Liver (tissue), 9 donors: ENCODE results near the gene CCDC106. TPM values are rescaled to one million over a fixed set of nuclear protein-coding genes. Genes with fewer than 3 reads are reported as not detected.

ENCODE experiments used
- DNase-seq: peaks from one replicate; pipeline ENCODE4 v3.0.0-alpha.2; 2017; ENCODE audit warnings: low spot score
- H3K27ac ChIP-seq, 2 donors: one replicate each; pipeline ENCODE4 v1.7.0; 2013; ENCODE audit warnings: inconsistent platforms in 2 of 2, low read length in 2 of 2, control low read depth in 1 of 2, low read depth in 1 of 2, mild to moderate bottlenecking in 1 of 2
- H3K27me3 ChIP-seq, 4 donors: one replicate each; pipeline versions ENCODE4 v1.6.1 to v1.7.0; 2013; ENCODE audit warnings: low read length in 3 of 4, inconsistent platforms in 1 of 4, mild to moderate bottlenecking in 1 of 4, moderate library complexity in 1 of 4; ENCODE audit not compliant: control insufficient read depth in 4 of 4, insufficient read depth in 4 of 4
- H3K36me3 ChIP-seq, 4 donors: one replicate each; pipeline versions ENCODE4 v1.6.1 to v1.7.0; 2013; ENCODE audit warnings: low read length in 3 of 4, mild to moderate bottlenecking in 3 of 4, low read depth in 1 of 4, moderate library complexity in 1 of 4; ENCODE audit not compliant: control insufficient read depth in 4 of 4, insufficient read depth in 3 of 4
- H3K4me1 ChIP-seq, 4 donors: one replicate each; pipeline versions ENCODE4 v1.6.1 to v1.7.0; 2013; ENCODE audit warnings: low read length in 3 of 4, mild to moderate bottlenecking in 3 of 4, moderate library complexity in 1 of 4; ENCODE audit not compliant: control insufficient read depth in 4 of 4, insufficient read depth in 4 of 4
- H3K4me3 ChIP-seq, 3 donors: one replicate each; pipeline versions ENCODE4 v1.6.1 to v1.7.0; 2013; ENCODE audit warnings: low read length in 3 of 3, control low read depth in 1 of 3, low read depth in 1 of 3, mild to moderate bottlenecking in 1 of 3
- H3K9ac ChIP-seq, 2 donors: one replicate each; pipeline ENCODE4 v1.7.0; 2013; ENCODE audit warnings: low read length in 2 of 2, mild to moderate bottlenecking in 2 of 2, moderate library complexity in 2 of 2, control low read depth in 1 of 2, low read depth in 1 of 2
- H3K9me3 ChIP-seq, 4 donors: one replicate each; pipeline versions ENCODE4 v1.6.1 to v1.7.0; 2013; ENCODE audit warnings: low read length in 3 of 4; ENCODE audit not compliant: control insufficient read depth in 4 of 4
- EGR1 ChIP-seq, 2 donors: IDR thresholded peaks; 2 replicates each; pipeline ENCODE4 v1.6.1; 2016 to 2018; ENCODE audit warnings: antibody characterized with exemption in 2 of 2, low read depth in 2 of 2
- GABPA ChIP-seq, 2 donors: IDR thresholded peaks in 1 of 2; conservative IDR thresholded peaks in 1 of 2; 2 replicates each; pipeline ENCODE4 v1.6.1; 2016; ENCODE audit warnings: antibody characterized with exemption in 2 of 2, mild to moderate bottlenecking in 1 of 2, moderate library complexity in 1 of 2
- HNF4A ChIP-seq, 2 donors: conservative IDR thresholded peaks; 2 replicates each; pipeline ENCODE4 v1.6.1; 2016; ENCODE audit warnings: antibody characterized with exemption in 2 of 2, mild to moderate bottlenecking in 2 of 2
- HNF4G ChIP-seq: IDR thresholded peaks from 2 replicates; pipeline ENCODE4 v1.6.1; 2016; ENCODE audit warnings: antibody characterized with exemption
- JUND ChIP-seq, 2 donors: IDR thresholded peaks; 2 replicates each; pipeline ENCODE4 v1.6.1; 2016; ENCODE audit warnings: antibody characterized with exemption in 2 of 2
- NR2F2 ChIP-seq: IDR thresholded peaks from 2 replicates; pipeline ENCODE4 v1.6.1; 2016; ENCODE audit warnings: antibody characterized with exemption
- RAD21 ChIP-seq, 2 donors: IDR thresholded peaks; 2 replicates each; pipeline ENCODE4 v1.6.1; 2016; ENCODE audit warnings: antibody characterized with exemption in 2 of 2, mild to moderate bottlenecking in 2 of 2
- RXRA ChIP-seq, 2 donors: IDR thresholded peaks; 2 replicates each; pipeline ENCODE4 v1.6.1; 2017 to 2018; ENCODE audit warnings: antibody characterized with exemption in 2 of 2, mild to moderate bottlenecking in 1 of 2
- SP1 ChIP-seq: IDR thresholded peaks from 2 replicates; pipeline ENCODE4 v1.6.1; 2018; ENCODE audit warnings: antibody characterized with exemption, mild to moderate bottlenecking
- TAF1 ChIP-seq: conservative IDR thresholded peaks from 2 replicates; pipeline ENCODE4 v1.6.1; 2016; ENCODE audit warnings: antibody characterized with exemption, mild to moderate bottlenecking
- WGBS: extraction: QIAGEN DNeasy Blood & Tissue Kit; methylation state at CpG from one replicate; pipeline ENCODE4 v1.1.7; 2013; 5-methylcytosine and 5-hydroxymethylcytosine counted together
- polyA plus RNA-seq, 2 donors: library from polyadenylated mRNA; stranded (reverse) in 1 of 2; unstranded in 1 of 2; fragments of 200-250 nt in 1 of 2; fragments of >200 nt in 1 of 2; fragmentation: Nextera tagmentation in 1 of 2; extraction: Ambion mirVana in 1 of 2; gene quantifications; one replicate each; pipeline versions ENCODE4 v1.2.1 to v1.2.3, GENCODE V29; 2013 to 2015
- total RNA-seq, 2 donors: library from RNA; depleted of rRNA; stranded (reverse); fragments of >200 nt; gene quantifications; one replicate each; pipeline ENCODE4 v1.2.3, GENCODE V29; 2014
- TF ChIP-seq, protein P1 (sequence below): IDR thresholded peaks from 2 replicates; pipeline ENCODE4 v1.6.1; 2016; ENCODE audit warnings: antibody characterized with exemption
- TF ChIP-seq, protein P2 (sequence below): IDR thresholded peaks from 2 replicates; pipeline ENCODE4 v1.6.1; 2016; ENCODE audit warnings: antibody characterized with exemption, mild to moderate bottlenecking
- TF ChIP-seq, protein P3 (sequence below): IDR thresholded peaks from 2 replicates; pipeline ENCODE4 v1.6.1; 2016; ENCODE audit warnings: antibody characterized with exemption
- donor health status: healthy.
- donor health status: healthy.
- donor health status: healthy.
- donor health status: healthy.
- donor health status: healthy.

CCDC106 gene
- total and polyA plus RNA-seq, 4 donors, result 3.6 to 13.5 (median 5.9) TPM

DNA sequence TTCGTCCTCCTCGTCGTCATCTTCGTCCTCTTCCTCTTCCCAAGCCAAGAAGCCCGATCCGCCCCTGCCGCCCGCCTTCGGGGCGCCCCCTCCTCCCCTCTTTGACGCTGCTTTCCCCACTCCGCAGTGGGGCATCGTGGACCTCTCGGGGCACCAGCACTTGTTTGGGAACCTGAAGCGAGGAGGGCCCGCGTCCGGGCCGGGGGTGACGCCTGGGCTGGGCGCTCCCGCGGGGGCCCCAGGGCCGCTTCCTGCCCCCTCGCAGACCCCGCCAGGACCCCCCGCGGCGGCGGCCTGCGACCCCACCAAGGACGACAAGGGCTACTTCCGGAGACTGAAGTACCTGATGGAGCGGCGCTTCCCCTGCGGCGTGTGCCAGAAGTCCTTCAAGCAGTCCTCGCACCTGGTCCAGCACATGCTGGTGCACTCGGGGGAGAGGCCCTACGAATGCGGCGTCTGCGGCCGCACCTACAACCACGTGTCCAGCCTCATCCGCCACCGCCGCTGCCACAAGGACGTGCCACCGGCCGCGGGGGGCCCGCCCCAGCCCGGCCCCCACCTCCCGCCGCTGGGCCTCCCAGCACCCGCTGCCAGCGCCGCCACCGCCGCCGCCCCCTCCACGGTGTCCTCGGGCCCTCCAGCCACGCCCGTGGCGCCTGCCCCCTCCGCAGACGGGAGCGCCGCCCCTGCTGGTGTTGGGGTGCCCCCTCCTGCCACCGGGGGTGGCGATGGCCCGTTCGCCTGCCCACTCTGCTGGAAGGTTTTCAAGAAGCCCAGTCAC lies 33.9 kb upstream of the CCDC106 start:
- Histone ChIP-seq H3K9me3 (no peaks in the 10 kb centered on the region), H3K9ac (no peak overlapping the region), H3K4me3 (no peak overlapping the region), H3K4me1 (no peaks in the 10 kb centered on the region), H3K27me3 (no peaks in the 10 kb centered on the region), H3K36me3 (peaks cover 0 to 28% (median 14%) of the 10 kb centered on the region in 4 donors), H3K27ac (no peak overlapping the region)
- no peak for DNase-seq
- TF ChIP-seq, protein P1, sequence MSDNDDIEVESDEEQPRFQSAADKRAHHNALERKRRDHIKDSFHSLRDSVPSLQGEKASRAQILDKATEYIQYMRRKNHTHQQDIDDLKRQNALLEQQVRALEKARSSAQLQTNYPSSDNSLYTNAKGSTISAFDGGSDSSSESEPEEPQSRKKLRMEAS, result no peak
- TF ChIP-seq NR2F2 (no peak), HNF4A (conservative IDR thresholded peaks at IDR 0.05) (no peak), TAF1 (no peak), EGR1 (IDR thresholded peaks at IDR 0.05; ENCODE audit: low read depth in 2 of 2) (no peak), GABPA (IDR thresholded peaks at IDR 0.05 in 1 of 2, conservative IDR thresholded peaks at IDR 0.05 in 1 of 2) (no peak), RAD21 (IDR thresholded peaks at IDR 0.05) (no peak), JUND (IDR thresholded peaks at IDR 0.05) (no peak), RXRA (IDR thresholded peaks at IDR 0.05) (no peak), SP1 (no peak)
- TF ChIP-seq, protein P2, sequence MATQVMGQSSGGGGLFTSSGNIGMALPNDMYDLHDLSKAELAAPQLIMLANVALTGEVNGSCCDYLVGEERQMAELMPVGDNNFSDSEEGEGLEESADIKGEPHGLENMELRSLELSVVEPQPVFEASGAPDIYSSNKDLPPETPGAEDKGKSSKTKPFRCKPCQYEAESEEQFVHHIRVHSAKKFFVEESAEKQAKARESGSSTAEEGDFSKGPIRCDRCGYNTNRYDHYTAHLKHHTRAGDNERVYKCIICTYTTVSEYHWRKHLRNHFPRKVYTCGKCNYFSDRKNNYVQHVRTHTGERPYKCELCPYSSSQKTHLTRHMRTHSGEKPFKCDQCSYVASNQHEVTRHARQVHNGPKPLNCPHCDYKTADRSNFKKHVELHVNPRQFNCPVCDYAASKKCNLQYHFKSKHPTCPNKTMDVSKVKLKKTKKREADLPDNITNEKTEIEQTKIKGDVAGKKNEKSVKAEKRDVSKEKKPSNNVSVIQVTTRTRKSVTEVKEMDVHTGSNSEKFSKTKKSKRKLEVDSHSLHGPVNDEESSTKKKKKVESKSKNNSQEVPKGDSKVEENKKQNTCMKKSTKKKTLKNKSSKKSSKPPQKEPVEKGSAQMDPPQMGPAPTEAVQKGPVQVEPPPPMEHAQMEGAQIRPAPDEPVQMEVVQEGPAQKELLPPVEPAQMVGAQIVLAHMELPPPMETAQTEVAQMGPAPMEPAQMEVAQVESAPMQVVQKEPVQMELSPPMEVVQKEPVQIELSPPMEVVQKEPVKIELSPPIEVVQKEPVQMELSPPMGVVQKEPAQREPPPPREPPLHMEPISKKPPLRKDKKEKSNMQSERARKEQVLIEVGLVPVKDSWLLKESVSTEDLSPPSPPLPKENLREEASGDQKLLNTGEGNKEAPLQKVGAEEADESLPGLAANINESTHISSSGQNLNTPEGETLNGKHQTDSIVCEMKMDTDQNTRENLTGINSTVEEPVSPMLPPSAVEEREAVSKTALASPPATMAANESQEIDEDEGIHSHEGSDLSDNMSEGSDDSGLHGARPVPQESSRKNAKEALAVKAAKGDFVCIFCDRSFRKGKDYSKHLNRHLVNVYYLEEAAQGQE, result no peak
- TF ChIP-seq, protein P3, sequence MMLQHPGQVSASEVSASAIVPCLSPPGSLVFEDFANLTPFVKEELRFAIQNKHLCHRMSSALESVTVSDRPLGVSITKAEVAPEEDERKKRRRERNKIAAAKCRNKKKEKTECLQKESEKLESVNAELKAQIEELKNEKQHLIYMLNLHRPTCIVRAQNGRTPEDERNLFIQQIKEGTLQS, result no peak
- WGBS, result 95% methylated on average over 75 of the region's 75 CpGs

DNA sequence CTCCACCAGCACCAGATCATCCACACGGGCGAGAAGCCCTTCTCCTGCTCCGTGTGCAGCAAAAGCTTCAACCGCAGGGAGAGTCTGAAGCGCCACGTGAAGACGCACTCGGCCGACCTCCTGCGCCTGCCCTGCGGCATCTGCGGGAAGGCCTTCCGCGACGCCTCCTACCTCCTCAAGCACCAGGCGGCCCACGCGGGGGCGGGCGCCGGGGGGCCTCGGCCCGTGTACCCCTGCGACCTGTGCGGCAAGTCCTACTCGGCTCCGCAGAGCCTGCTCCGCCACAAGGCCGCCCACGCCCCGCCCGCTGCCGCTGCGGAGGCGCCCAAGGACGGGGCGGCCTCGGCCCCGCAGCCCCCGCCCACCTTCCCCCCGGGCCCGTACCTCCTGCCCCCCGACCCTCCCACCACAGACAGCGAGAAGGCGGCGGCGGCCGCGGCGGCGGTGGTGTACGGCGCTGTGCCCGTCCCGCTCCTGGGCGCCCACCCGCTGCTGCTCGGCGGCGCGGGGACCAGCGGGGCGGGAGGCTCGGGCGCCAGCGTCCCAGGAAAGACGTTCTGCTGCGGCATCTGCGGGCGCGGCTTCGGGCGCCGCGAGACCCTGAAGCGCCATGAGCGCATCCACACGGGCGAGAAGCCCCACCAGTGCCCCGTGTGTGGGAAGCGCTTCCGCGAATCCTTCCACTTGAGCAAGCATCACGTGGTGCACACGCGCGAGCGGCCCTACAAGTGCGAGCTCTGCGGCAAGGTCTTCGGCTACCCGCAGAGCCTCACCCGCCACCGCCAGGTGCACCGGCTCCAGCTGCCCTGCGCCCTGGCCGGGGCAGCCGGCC lies 33.1 kb upstream of the CCDC106 start:
- no peaks in the 10 kb centered on the region for H3K4me1 ChIP-seq
- peaks cover 0 to 21% (median 11%) of the 10 kb centered on the region in 4 donors for H3K36me3 ChIP-seq
- H3K9ac ChIP-seq, result no peak overlapping the region
- WGBS, result 97% methylated on average over 98 of the region's 98 CpGs
- H3K27me3 ChIP-seq, result no peaks in the 10 kb centered on the region
- H3K4me3 ChIP-seq, result no peak overlapping the region
- no peak overlapping the region for H3K27ac ChIP-seq
- no peak for DNase-seq
- no peaks in the 10 kb centered on the region for H3K9me3 ChIP-seq
- no peak for TF ChIP-seq HNF4G
- no peak for TF ChIP-seq SP1
- TF ChIP-seq, protein P1, result no peak
- TF ChIP-seq JUND (IDR thresholded peaks at IDR 0.05), result no peak
